ENCODE data around the gene FAM124B. TPM values are rescaled to one million over a fixed set of nuclear protein-coding genes. Genes with fewer than 3 reads are reported as not detected.

FAM124B gene
- total RNA-seq, 2 experiments from 2014 or later, result 0.25 TPM; not detected in 1

DNA sequence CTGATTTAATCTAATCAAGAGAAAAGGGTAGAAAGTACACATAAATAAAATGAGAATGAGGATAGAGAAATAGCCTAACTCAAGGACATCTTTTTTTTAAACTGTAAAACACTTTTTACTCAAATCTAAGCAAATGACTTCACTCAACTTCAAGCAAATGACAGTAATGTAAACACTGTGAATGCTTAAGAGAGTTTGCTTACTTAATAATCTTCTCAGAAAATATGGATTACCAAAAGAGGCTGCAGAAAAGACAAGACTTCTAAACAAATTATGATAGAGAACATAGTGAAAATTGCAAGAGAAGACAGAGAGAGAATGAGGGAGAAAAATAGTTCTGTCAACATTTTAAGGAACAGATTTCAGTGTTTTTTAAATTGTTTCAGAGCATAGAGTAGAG is 52.5 kb downstream of the FAM124B start:
- no peaks in the 10 kb centered on the region for H3K9me3 Mint-ChIP-seq
- TF ChIP-seq, protein P1, sequence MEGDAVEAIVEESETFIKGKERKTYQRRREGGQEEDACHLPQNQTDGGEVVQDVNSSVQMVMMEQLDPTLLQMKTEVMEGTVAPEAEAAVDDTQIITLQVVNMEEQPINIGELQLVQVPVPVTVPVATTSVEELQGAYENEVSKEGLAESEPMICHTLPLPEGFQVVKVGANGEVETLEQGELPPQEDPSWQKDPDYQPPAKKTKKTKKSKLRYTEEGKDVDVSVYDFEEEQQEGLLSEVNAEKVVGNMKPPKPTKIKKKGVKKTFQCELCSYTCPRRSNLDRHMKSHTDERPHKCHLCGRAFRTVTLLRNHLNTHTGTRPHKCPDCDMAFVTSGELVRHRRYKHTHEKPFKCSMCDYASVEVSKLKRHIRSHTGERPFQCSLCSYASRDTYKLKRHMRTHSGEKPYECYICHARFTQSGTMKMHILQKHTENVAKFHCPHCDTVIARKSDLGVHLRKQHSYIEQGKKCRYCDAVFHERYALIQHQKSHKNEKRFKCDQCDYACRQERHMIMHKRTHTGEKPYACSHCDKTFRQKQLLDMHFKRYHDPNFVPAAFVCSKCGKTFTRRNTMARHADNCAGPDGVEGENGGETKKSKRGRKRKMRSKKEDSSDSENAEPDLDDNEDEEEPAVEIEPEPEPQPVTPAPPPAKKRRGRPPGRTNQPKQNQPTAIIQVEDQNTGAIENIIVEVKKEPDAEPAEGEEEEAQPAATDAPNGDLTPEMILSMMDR (IDR thresholded peaks at IDR 0.05), result no peak
- no peaks in the 10 kb centered on the region for H3K36me3 Mint-ChIP-seq (ENCODE audit: low read depth)
- ChIA-PET CTCF (no interaction called here), POLR2A (no interaction called here)
- no peaks in the 10 kb centered on the region for H3K4me1 Mint-ChIP-seq (ENCODE audit: low read depth)
- no peak for ATAC-seq
- no peak overlapping the region for H3K27ac Mint-ChIP-seq
- intact Hi-C loops (cut with micrococcal nuclease), result no loop called here
- H3K4me3 Mint-ChIP-seq, result no peak overlapping the region
- peaks cover 4% of the 10 kb centered on the region for H3K27me3 Mint-ChIP-seq
- no peak for DNase-seq

DNA sequence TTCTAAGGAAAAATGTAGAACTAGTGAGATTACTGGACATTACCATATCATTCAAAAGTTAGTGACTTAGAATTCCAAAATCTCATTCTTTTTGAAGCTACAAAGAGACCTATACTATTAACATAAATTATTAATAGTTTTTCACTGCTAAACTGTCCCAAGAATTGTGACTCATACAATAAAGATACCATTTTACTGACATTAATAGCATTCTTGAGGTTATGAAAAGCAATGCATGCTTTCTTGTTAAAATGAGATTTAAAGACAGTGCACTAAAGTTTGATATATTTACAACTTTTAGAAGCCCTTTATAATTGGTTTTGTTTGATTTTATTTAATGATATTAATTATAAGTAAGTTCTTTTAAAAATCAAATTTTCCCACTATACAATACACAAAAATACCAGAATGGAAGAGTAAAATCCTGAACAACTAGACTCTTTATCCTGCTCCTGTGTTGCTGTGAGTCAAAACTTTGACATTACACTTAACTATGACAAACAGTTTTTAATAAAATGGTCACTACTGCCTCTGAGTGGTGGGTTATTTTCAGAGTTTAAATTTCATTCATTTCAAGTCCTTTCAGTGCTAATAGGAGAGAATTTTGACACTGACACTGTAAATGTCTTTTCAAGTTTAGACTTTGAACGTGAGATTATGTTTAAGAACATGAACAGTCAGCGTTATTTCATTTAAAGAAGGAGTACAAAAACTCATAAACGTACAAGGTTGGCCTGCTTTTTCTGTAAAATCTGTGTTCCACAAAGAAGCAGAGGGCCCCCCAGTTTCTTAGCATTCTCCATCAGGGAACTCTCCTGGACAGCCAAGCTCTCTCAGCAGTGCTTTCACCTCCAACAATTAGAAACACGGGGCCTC is 54.5 kb downstream of the FAM124B start:
- Mint-ChIP-seq H3K4me3 (no peak overlapping the region), H3K36me3 (ENCODE audit: low read depth) (no peaks in the 10 kb centered on the region), H3K9me3 (no peaks in the 10 kb centered on the region), H3K27me3 (peaks cover 4% of the 10 kb centered on the region), H3K27ac (no peak overlapping the region), H3K4me1 (ENCODE audit: low read depth) (no peaks in the 10 kb centered on the region)
- intact Hi-C loops (cut with micrococcal nuclease), result no loop called here
- CTCF ChIA-PET, result interaction anchor here (1.2 to 1.6 kb wide), 2 partner anchors 22 to 354 kb away, joined by 3 to 6 read pairs; no protein-coding TSS in a partner anchor
- TF ChIP-seq, protein P1 (IDR thresholded peaks at IDR 0.05), result no peak
- no peak for ATAC-seq
- DNase-seq, result no peak
- POLR2A ChIA-PET, result no interaction called here

DNA sequence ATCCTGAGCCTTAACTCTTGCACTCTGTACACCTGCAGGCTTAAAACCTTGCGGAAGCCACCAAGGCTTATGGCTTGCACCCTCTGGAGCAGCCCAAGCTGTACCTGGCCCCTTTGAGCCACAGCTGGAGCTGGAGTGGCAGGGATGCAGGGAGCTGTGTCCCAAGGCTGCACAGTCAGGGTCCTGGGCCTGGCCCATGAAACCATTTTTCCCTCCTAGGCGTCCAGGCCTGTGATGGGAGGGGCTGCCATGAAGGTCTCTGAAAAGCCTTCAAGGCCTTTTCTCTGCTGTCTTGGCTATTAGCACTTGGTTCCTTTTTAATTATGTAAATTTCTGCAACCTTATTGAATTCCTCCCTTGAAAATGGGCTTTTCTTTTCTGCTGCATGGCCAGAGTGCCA is 56.4 kb downstream of the FAM124B start:
- POLR2A ChIA-PET, result no interaction called here
- TF ChIP-seq, protein P1 (IDR thresholded peaks at IDR 0.05), result no peak
- Mint-ChIP-seq H3K27me3 (peaks cover 1% of the 10 kb centered on the region), H3K9me3 (no peaks in the 10 kb centered on the region), H3K36me3 (ENCODE audit: low read depth) (no peaks in the 10 kb centered on the region), H3K4me3 (no peak overlapping the region), H3K27ac (no peak overlapping the region), H3K4me1 (ENCODE audit: low read depth) (no peaks in the 10 kb centered on the region)
- DNase-seq (no peak), ATAC-seq (no peak)
- CTCF ChIA-PET, result no interaction called here
- intact Hi-C loops (cut with micrococcal nuclease), result no loop called here

DNA sequence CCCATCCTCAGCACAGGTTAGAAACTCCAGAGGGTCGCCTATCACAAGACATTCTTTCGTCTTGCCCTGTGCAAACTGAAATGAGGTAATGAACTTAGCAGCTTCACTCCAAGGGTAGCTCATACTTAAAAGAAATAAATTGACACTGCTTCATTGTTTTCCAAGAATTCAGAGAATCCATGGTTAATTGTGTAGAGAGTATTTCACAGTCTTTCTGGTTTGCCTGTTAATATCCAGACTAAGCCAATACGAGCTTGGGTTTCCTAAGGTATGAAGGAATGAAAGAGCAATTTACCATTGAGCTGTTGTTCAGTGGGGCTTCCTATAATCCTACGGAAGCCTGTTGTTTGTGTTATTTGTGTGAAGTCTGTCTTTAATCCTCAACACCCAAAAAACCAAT is 58.7 kb downstream of the FAM124B start:
- Mint-ChIP-seq H3K4me1 (ENCODE audit: low read depth) (no peaks in the 10 kb centered on the region), H3K36me3 (ENCODE audit: low read depth) (no peaks in the 10 kb centered on the region), H3K9me3 (no peaks in the 10 kb centered on the region), H3K27me3 (peaks cover 2% of the 10 kb centered on the region), H3K4me3 (no peak overlapping the region), H3K27ac (no peak overlapping the region)
- POLR2A ChIA-PET, result interaction anchor here (0.7 kb wide), 1 partner anchor 10 kb away, joined by 5 read pairs; no protein-coding TSS in a partner anchor
- CTCF ChIA-PET, result interaction anchor here (0.8 to 2.1 kb wide), 4 partner anchors 16 to 373 kb away, joined by 3 to 6 read pairs (median 4); no protein-coding TSS in a partner anchor
- intact Hi-C loops (cut with micrococcal nuclease), result no loop called here
- TF ChIP-seq, protein P1 (IDR thresholded peaks at IDR 0.05), result no peak
- no peak for DNase-seq
- no peak for ATAC-seq

DNA sequence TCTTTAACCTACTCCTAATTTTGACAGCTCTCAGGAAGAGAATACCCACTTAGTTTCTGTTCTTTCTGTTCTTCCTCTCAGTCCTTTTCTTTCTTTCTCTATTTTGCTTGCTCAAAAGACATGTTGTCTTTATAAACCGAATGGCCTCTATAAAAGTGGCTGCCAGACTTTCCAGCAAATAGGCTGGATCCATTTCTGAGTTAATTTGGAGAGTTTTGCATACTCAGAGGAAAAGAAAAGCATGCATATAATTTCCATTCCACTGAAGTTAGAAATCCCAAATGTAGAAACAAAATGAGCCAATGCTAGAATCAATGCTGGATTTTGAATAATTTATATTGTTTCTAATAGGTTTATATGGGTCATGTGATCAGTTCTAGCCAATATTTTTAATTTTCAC is 65.9 kb downstream of the FAM124B start:
- CTCF ChIA-PET, result no interaction called here

More for the DNA sequence above, 65.9 kb downstream of the FAM124B start:
- peaks cover 2% of the 10 kb centered on the region for H3K27me3 Mint-ChIP-seq
- intact Hi-C loops (cut with micrococcal nuclease), result no loop called here
- no peak overlapping the region for H3K4me3 Mint-ChIP-seq
- H3K4me1 Mint-ChIP-seq (ENCODE audit: low read depth), result no peaks in the 10 kb centered on the region
- no peak overlapping the region for H3K27ac Mint-ChIP-seq
- no peaks in the 10 kb centered on the region for H3K9me3 Mint-ChIP-seq
- DNase-seq (no peak), ATAC-seq (no peak)
- TF ChIP-seq, protein P1 (IDR thresholded peaks at IDR 0.05), result no peak
- H3K36me3 Mint-ChIP-seq (ENCODE audit: low read depth), result no peaks in the 10 kb centered on the region
- POLR2A ChIA-PET, result no interaction called here

Measured in activated CD8-positive, alpha-beta T cell treated with anti-CD3 and anti-CD28 coated beads for 36 hours (primary cell).